Transverse colon (tissue), 3 donors: ENCODE data around the gene LRRC7.

Experiments used
- POLR2A ChIP-seq: fragments of 450-650 bp; IDR thresholded peaks from one replicate; pipeline ENCODE4 v1.6.1; 2016; ENCODE audit warnings: antibody characterized with exemption, mild to moderate bottlenecking, moderate library complexity
- TF ChIP-seq, protein P1 (sequence below), 5 experiments: fragments of 200-600 bp in 3 of 5; fragments of 450-650 bp in 2 of 5; sonication (generic) in 3 of 5; IDR thresholded peaks; 1 replicate in 2 of 5; 2 replicates in 3 of 5; pipeline ENCODE4 v1.5.1; 2016 to 2017; ENCODE audit warnings: antibody characterized with exemption in 5 of 5, inconsistent platforms in 3 of 5, mild to moderate bottlenecking in 2 of 5, moderate library complexity in 1 of 5

GRCh38 chr1:70142075-70142474, 574.4 kb downstream of the LRRC7 start:
- TF ChIP-seq, protein P1, sequence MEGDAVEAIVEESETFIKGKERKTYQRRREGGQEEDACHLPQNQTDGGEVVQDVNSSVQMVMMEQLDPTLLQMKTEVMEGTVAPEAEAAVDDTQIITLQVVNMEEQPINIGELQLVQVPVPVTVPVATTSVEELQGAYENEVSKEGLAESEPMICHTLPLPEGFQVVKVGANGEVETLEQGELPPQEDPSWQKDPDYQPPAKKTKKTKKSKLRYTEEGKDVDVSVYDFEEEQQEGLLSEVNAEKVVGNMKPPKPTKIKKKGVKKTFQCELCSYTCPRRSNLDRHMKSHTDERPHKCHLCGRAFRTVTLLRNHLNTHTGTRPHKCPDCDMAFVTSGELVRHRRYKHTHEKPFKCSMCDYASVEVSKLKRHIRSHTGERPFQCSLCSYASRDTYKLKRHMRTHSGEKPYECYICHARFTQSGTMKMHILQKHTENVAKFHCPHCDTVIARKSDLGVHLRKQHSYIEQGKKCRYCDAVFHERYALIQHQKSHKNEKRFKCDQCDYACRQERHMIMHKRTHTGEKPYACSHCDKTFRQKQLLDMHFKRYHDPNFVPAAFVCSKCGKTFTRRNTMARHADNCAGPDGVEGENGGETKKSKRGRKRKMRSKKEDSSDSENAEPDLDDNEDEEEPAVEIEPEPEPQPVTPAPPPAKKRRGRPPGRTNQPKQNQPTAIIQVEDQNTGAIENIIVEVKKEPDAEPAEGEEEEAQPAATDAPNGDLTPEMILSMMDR (IDR thresholded peaks at IDR 0.05) = no peak
- TF ChIP-seq POLR2A = no peak
